KOPT-K1 (cell line): ENCODE results near the gene VPS36.

ENCODE experiments used
- H3K27ac ChIP-seq: fragments of 200-600 bp; sonication (generic); 2 replicates; pipeline ENCODE4 v1.5.1; 2016; ENCODE audit warnings: antibody characterized with exemption, mild to moderate bottlenecking, low read depth, low read length; ENCODE audit not compliant: poor library complexity, severe bottlenecking
- H3K36me3 ChIP-seq: fragments of 200-600 bp; sonication (generic); 2 replicates; pipeline ENCODE4 v1.5.1; 2017; ENCODE audit warnings: antibody characterized with exemption, mild to moderate bottlenecking, low read length, moderate library complexity; ENCODE audit not compliant: insufficient read depth
- H3K9me3 ChIP-seq: fragments of 200-600 bp; sonication (generic); 2 replicates; pipeline ENCODE4 v1.5.1; 2017; ENCODE audit warnings: antibody characterized with exemption, low read length, mild to moderate bottlenecking; ENCODE audit not compliant: insufficient read depth, poor library complexity, severe bottlenecking

Gene VPS36

DNA sequence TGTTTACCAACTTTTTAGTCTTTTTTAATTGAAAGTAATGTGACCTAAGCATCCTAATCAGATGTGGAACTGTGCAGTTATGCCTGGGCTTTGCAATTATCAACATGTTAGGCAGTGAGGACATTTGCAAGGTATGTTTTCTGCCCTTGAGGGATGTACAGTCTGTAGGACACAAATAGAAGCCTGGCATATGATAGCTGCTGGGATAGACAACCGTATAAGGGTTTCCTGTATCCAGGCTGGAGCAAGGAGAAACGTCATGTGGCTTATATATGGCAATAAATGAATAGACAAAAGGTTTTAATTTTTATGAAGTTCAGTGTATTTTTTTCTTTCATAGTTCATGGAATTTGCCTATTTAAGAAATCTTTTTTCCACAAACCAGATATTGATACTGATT lies 2.0 kb upstream of the VPS36 start:
- no peak overlapping the region for H3K27ac ChIP-seq

DNA sequence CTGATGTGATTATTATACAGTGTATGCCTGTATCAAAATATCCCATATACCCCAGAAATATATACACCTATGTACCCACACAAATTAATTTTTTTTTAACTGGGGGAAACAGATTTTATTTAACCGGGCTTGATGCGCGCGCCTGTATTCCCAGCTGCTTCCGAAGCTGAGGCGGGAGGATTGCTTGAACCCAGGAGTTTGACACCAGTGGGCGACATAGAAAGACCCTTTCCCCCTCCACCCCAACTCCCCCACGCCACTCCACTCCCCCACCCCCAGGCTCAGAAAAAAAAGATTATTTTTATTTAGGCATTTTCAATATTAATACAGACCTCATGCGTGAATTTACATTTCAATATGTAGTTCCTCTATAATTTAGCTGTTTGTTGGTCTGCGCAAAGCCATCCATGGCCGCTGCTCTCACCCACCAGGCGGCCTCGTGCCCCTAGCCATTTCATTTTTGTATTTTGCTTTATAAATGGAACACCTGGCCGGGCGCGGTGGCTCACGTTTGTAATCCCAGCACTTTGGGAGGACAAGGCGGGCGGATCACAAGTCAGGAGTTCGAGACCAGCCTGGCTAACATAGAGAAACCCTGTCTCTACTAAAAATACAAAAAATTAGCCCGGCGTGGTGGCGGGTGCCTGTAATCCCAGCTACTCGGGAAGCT lies 836 bp upstream of the VPS36 start:
- no peak overlapping the region for H3K27ac ChIP-seq
- no peaks in the 10 kb centered on the region for H3K9me3 ChIP-seq
- H3K36me3 ChIP-seq: peaks cover 8% of the 10 kb centered on the region

More for the DNA sequence above, 2.0 kb upstream of the VPS36 start:
- Histone ChIP-seq H3K9me3 (no peaks in the 10 kb centered on the region), H3K36me3 (peaks cover 17% of the 10 kb centered on the region)

DNA sequence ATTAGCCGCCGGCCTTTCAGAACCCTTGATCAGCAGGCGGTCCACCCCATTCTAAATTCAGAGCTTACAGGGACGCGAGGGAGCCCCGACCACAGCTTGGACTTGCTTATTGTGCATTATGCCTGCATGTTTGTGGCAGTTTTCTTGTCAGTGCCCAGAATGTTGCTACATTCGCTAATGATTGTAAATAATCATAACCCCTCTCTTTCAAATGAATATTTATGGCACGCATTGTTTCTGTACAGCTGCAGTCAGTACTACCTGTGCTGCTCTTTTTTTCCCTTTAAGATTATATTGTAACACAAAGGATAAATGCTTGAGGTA lies 321 bp upstream of the VPS36 start:
- Histone ChIP-seq H3K9me3 (no peaks in the 10 kb centered on the region), H3K27ac (peak overlapping the region; percentile 85), H3K36me3 (peaks cover 13% of the 10 kb centered on the region)

DNA sequence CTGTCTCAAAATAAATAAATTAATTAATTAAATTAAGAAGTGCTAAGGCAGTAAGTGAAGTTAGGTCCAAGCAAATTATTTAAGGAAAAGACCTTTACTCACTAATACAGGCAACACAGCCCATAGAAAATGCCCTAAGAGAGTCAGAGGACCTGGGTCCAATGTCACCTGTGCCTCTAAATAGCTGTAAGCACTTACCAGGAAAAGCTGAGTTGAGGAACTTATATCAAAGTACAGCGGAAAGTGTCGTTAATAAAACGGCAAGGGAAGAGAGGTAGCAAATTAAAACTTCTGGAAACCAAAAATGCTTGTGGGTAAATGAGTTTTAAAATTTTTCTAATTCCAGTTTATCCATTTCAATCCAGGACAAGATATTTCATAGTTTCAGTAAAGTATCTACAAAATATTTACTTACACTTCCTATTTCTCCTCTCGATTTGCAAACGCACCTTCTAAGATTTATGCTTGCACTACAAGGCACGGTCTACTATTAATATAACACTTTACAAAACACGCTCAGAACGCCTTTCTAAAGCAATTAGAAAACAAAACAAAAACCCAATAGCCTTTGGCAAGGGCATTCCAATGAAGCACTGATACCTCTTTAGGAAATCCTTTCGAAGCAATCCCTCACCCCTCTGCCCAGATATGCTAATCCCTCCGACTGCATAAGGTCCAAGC lies 963 bp downstream of the VPS36 start:
- no peaks in the 10 kb centered on the region for H3K9me3 ChIP-seq
- peak overlapping the region; percentile 85 for H3K27ac ChIP-seq
- peaks cover 21% of the 10 kb centered on the region for H3K36me3 ChIP-seq

DNA sequence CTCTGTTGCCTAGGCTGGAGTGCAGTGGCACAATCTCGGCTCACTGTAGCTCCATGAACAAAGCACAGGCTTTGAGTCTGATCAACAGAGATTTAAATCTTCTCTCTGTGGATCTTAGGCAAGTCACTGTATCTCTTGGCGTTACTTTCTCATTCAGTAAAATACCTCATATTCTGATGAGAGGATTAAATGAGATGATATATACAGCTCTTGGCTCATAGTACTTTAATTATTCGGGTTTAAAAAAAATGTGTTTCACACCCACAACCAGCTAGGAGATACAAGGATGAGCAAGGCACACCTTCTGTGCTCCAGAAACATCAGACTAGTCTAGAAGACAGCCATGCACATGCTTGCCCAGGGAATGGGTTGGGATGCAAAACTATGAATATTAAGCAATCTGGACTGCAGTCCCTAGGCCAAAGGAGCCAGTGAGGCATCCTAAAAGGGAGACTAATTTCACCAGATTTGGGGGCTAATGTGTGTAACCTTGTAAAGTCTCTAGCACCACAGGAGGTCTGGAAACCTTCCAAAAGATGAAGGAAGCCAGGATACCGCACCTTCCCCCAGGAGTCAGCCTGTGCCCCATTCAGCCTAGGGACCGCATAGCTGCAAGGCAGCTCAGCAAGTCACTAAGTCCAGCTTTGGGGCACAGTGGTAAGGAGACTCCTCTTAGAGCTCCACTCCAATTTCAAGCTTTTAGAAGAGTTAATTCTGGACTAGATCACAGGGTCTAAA lies 2.5 kb downstream of the VPS36 start:
- Histone ChIP-seq H3K9me3 (no peaks in the 10 kb centered on the region), H3K27ac (no peak overlapping the region)

DNA sequence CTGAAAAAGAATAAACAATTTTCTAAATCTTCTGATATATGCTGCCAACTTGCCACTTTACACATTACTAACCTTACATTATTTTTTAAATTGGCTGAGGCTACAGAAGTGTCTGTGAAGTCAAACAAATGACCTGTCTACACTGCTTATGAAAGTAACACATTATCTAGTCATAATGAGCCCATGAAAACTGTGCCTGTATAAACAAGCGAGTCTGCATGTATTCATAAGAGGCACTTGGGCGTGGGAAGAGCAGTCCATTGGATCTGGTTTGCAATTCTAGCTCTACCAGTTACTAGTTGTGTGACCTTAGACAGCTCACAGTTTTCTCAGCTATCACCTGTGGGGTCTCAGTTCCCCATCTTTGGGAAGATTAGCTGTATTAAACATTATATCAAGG lies 3.1 kb downstream of the VPS36 start:
- no peak overlapping the region for H3K27ac ChIP-seq
- peaks cover 27% of the 10 kb centered on the region for H3K36me3 ChIP-seq
- H3K9me3 ChIP-seq: no peaks in the 10 kb centered on the region

More for the DNA sequence above, 2.5 kb downstream of the VPS36 start:
- H3K36me3 ChIP-seq: peaks cover 21% of the 10 kb centered on the region

DNA sequence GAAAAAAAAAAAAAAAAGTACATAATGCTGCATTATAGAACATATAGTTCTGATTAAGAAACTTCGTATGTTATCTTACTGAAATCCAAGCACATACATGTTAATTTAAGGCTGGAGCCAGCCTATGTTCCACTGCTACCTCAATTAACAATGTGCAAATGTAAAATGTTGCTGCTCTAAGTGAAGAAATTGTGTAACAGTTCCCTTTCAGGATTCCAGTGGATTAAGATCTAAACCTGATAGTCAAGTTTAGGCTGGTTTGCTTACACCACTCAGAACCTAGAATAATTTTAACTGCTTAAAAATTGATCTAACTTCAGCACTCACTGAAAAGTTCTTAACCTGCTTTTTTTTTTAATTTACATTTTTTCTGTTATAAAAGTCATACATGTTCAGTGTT lies 4.2 kb downstream of the VPS36 start:
- Histone ChIP-seq H3K36me3 (peaks cover 38% of the 10 kb centered on the region), H3K27ac (no peak overlapping the region), H3K9me3 (no peaks in the 10 kb centered on the region)

DNA sequence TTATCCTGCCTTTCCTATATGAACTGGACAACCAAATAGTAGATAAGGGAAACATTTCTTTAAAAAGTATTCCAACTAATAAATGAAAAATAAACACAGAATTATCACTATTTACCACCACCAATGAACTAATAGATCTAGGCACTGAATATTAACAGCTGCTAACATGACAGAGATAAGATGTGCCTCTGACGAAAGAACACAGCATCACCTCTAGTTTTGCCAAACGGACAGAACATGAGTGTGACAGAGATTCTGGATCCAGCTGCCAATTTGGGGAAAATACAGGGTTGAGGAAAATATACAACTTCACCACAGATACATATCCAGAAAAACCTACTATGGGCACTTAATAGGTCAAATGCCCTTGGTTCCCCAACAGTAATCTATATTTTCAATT lies 18.0 kb downstream of the VPS36 start:
- Histone ChIP-seq H3K9me3 (no peaks in the 10 kb centered on the region), H3K36me3 (peaks cover 89% of the 10 kb centered on the region), H3K27ac (no peak overlapping the region)

DNA sequence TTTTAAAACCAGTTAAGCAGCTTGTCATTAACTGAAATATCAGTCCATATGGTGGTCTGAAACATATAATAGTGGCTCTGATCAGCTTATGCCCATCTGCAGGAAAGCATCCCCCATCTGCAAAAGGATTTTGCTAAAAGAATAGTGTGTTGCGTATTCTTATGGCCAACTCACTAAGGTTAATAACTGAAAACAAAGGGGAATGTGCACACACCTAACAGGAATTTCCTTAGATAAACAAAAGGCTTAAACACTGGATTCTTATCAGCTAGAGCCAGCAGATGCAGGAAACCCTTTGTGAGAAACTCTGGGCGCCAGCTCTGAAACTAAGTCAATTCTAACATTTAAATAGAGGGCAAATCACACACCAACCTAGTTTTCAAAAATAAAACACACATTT lies 22.1 kb downstream of the VPS36 start:
- no peak overlapping the region for H3K27ac ChIP-seq
- no peaks in the 10 kb centered on the region for H3K9me3 ChIP-seq
- peaks cover 85% of the 10 kb centered on the region for H3K36me3 ChIP-seq

DNA sequence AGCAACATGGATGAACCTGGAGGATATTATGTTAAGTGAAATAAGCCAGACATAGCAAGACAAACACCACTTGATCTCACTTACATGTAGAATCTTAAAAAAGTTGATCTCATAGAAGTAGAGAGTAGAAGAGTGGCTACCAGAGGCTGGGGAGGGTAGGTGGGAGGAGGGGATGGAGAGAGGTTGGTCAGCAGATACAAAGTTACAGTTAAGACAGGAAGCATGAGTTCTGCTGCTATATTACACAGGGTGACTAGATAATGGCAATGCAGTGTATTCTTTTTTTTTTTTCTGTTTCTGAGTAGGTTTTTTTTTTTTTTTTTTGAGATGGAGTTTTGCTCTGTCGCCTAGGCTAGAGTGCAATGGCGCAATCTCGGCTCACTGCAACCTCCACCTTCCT lies 29.2 kb downstream of the VPS36 start:
- Histone ChIP-seq H3K36me3 (peaks cover 93% of the 10 kb centered on the region), H3K27ac (no peak overlapping the region)

DNA sequence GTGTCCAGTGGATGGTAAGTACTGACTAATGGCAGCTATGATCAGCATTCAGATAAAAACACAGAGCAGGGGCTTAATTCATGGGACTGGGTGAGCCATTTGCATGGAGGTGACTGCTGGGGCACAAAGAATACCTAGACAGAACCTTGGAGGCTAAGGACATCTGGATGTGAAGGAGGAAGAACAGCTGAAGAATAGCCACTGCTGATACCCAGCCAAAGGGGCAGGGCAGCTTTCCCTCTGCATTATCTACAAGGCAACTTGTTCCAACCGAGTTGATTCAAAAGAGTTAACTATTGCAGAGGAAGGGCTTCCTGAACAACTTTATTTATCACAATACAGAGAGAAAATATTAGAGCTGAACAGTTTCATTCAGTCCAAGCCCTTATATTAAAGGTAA lies 31.4 kb downstream of the VPS36 start:
- Histone ChIP-seq H3K9me3 (no peaks in the 10 kb centered on the region), H3K36me3 (peaks cover 94% of the 10 kb centered on the region), H3K27ac (no peak overlapping the region)

More for the DNA sequence above, 29.2 kb downstream of the VPS36 start:
- H3K9me3 ChIP-seq: no peaks in the 10 kb centered on the region

DNA sequence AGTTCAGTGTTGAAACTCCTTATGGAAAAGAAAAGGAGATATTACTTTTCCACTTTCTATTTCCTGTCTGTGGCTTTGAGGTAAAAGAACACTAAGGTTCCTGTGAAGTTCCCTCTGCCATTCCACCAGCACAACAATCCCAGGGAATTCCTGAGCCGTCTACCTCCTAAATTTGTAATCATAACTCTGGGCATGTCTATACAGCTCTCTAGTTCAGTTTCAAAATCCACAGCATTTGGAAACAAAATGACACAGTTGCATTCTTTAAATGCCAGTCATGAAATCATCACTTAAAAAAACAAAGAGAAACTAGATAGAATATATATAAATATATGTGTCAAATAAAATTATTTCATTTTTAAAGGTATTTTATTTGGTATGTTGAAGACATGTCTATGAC lies 35.5 kb downstream of the VPS36 start:
- H3K27ac ChIP-seq: no peak overlapping the region
- no peaks in the 10 kb centered on the region for H3K9me3 ChIP-seq
- H3K36me3 ChIP-seq: peaks cover 93% of the 10 kb centered on the region

DNA sequence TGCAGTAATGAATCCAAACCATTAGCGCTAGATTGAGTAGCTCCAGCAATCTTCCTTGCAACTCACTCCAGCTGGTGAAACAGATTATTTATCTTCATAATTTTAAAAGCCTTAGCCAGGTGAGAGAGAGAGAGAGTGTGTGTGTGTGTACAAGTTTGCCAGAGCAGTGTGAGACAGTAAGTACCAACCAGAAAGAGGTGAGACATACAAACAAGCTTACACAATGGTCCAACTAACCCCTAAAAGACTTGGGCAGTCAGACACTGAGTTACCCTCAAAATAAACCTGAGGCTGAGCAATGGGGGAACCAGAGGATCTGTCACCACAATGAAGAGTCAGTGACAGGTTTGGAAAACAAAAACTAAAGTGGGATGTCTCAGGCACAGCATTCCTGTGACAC lies 36.4 kb downstream of the VPS36 start:
- Histone ChIP-seq H3K27ac (no peak overlapping the region), H3K9me3 (no peaks in the 10 kb centered on the region), H3K36me3 (peaks cover 88% of the 10 kb centered on the region)

DNA sequence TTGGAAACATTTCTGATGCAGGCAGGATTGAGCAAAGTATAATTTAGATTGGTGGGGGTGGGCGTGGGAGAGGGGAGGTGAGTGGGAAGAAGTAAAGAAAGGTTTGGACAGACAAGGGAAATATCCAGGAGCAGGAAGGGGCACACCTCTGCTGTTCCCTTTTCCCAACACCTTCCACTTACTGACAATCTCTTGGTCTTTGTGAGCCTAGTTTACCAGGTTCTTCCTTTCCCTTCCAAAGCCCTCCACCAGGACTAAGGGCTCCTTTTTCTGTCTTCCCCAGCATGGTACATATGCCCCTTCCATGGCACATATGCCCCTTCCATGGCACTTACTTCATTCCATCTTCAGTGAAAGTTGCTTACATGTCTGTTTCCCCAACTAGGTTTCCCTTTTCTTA lies 38.3 kb downstream of the VPS36 start:
- Histone ChIP-seq H3K36me3 (peaks cover 72% of the 10 kb centered on the region), H3K9me3 (no peaks in the 10 kb centered on the region), H3K27ac (no peak overlapping the region)

DNA sequence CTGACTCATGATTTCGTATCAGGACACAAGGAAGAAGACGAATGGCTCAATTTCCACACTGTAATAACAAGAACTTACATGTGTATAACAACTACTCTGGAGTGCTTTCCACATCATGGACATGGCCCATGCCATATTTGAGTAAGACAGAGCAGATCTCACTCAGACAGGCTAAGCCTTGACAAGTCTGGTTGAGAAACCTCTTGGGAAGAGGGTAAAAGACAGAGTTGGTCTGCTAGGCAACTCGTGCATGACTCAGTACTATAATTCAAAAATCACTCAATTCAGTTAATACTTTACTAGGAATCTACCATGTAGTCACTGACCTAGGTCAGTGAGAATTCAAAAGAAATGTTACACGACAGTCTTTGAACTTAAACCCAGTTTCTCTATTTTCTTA lies 38.8 kb downstream of the VPS36 start:
- Histone ChIP-seq H3K9me3 (no peaks in the 10 kb centered on the region), H3K27ac (no peak overlapping the region)

More for the DNA sequence above, 38.8 kb downstream of the VPS36 start:
- peaks cover 67% of the 10 kb centered on the region for H3K36me3 ChIP-seq
